ENCODE data around the gene CLBA1. TPM values are rescaled to one million over a fixed set of nuclear protein-coding genes. Genes with fewer than 3 reads are reported as not detected.

The CLBA1 gene
- total and polyA plus RNA-seq, 2 experiments from 2014 or later = 1.6 to 1.8 TPM

DNA sequence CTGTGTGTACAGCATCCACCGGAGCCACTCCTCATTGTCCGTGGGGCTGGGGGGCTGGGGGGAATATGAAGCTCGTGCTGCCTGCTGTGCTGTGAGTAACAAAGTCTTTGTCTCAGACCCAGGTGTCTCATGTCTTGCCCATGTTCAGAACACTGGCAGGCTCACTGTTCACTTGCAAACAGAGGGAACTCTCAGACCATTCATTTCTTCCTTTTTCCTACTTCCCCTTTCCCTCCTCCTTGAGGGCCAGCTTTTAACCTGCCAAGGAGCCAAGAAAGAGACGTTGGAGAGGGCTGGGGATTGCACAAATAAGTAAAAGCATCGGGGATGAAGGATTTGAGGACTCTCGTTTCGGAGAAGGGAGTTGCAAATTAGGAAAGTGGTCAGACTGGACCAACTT is 58.1 kb downstream of the CLBA1 start (continued):
- TF ChIP-seq ZNF462 (CRISPR knock-in tag; IDR thresholded peaks at IDR 0.05) (no peak), ZNF331 (CRISPR knock-in tag; IDR thresholded peaks at IDR 0.05; ENCODE audit: low read depth) (no peak)

Other genes with a start within 250 kb of the CLBA1 start
- gene SIVA1, start 232.6 kb upstream of the CLBA1 start, total RNA-seq (2014; rRNA removed; shearing (Covaris generic)) = 381 and 392 TPM in 2 replicates
- gene SIVA1, start 232.6 kb upstream of the CLBA1 start, polyA plus RNA-seq (2016; fragmentation: Nextera tagmentation; extraction: Ambion mirVana) = 215 and 225 TPM in 2 replicates
- 74.3 and 78.7 TPM in 2 replicates for gene AKT1, start 190.0 kb upstream of the CLBA1 start, total RNA-seq (2014; rRNA removed; shearing (Covaris generic))
- 19.2 and 23.7 TPM in 2 replicates for gene AKT1, start 190.0 kb upstream of the CLBA1 start, polyA plus RNA-seq (2016; fragmentation: Nextera tagmentation; extraction: Ambion mirVana)
- 4.4 and 7.5 TPM in 2 replicates for gene ZBTB42, start 184.7 kb upstream of the CLBA1 start, total RNA-seq (2014; rRNA removed; shearing (Covaris generic))
- 0.66 and 0.70 TPM in 2 replicates for gene ZBTB42, start 184.7 kb upstream of the CLBA1 start, polyA plus RNA-seq (2016; fragmentation: Nextera tagmentation; extraction: Ambion mirVana)
- gene CEP170B, start 120.5 kb upstream of the CLBA1 start, total RNA-seq (2014; rRNA removed; shearing (Covaris generic)) = 31.3 and 37.1 TPM in 2 replicates
- gene CEP170B, start 120.5 kb upstream of the CLBA1 start, polyA plus RNA-seq (2016; fragmentation: Nextera tagmentation; extraction: Ambion mirVana) = 4.6 and 5.3 TPM in 2 replicates
- gene PLD4, start 60.9 kb upstream of the CLBA1 start, total RNA-seq (2014; rRNA removed; shearing (Covaris generic)) = 0.08 TPM in 1 of 2 replicates, not detected in the other
- gene PLD4, start 60.9 kb upstream of the CLBA1 start, polyA plus RNA-seq (2016; fragmentation: Nextera tagmentation; extraction: Ambion mirVana) = 0.21 TPM in 1 of 2 replicates, not detected in the other
- gene AHNAK2, start 7.4 kb upstream of the CLBA1 start, total RNA-seq (2014; rRNA removed; shearing (Covaris generic)) = 2.6 TPM in 2 replicates
- gene AHNAK2, start 7.4 kb upstream of the CLBA1 start, polyA plus RNA-seq (2016; fragmentation: Nextera tagmentation; extraction: Ambion mirVana) = 1.1 and 1.6 TPM in 2 replicates
- gene CDCA4, start 35.3 kb downstream of the CLBA1 start, total RNA-seq (2014; rRNA removed; shearing (Covaris generic)) = 62.4 and 70.7 TPM in 2 replicates
- gene CDCA4, start 35.3 kb downstream of the CLBA1 start, polyA plus RNA-seq (2016; fragmentation: Nextera tagmentation; extraction: Ambion mirVana) = 32.6 and 37.1 TPM in 2 replicates
- 0.14 TPM in 1 of 2 replicates, not detected in the other for gene GPR132, start 79.6 kb downstream of the CLBA1 start, total RNA-seq (2014; rRNA removed; shearing (Covaris generic))
- gene GPR132, start 79.6 kb downstream of the CLBA1 start, polyA plus RNA-seq (2016; fragmentation: Nextera tagmentation; extraction: Ambion mirVana) = 0.09 TPM in 1 of 2 replicates, not detected in the other
- 9.6 and 10.3 TPM in 2 replicates for gene JAG2, start 183.0 kb downstream of the CLBA1 start, total RNA-seq (2014; rRNA removed; shearing (Covaris generic))
- 1.9 and 2.6 TPM in 2 replicates for gene JAG2, start 183.0 kb downstream of the CLBA1 start, polyA plus RNA-seq (2016; fragmentation: Nextera tagmentation; extraction: Ambion mirVana)
- 13.6 and 14.8 TPM in 2 replicates for gene NUDT14, start 195.5 kb downstream of the CLBA1 start, total RNA-seq (2014; rRNA removed; shearing (Covaris generic))
- 38.4 and 41.0 TPM in 2 replicates for gene NUDT14, start 195.5 kb downstream of the CLBA1 start, polyA plus RNA-seq (2016; fragmentation: Nextera tagmentation; extraction: Ambion mirVana)

All from GM23338 (cell line).